ENCODE data around the gene NEUROD6.

NEUROD6 gene

GRCh38 chr7:31340603-31341002 is at the start of gene NEUROD6:
NEUROD6 (minus strand) TSS chr7:31340726; CDS start chr7:31339268, 1,458 bp downstream.
- DNase-seq = peak; percentile 88

DNA sequence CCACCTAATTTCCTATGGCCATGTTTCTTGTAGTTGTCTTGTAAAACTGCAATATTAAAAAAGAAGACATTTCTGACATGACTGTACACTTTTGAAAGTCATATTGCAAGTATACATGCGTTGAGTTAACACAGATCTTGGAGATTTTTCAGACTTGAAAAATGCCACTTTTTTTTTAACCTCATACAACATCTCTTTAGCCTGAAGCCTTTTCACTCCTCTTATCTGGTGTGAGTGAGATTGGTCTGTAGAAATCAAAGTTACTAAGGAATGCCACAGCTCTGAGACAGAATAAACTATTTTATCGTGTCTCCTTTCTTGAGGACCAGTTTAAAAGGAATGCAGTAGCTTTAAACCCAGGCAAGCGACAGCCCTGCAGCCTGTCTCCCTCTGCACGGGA is 43.9 kb upstream of the NEUROD6 start:
- no peak for DNase-seq

DNA sequence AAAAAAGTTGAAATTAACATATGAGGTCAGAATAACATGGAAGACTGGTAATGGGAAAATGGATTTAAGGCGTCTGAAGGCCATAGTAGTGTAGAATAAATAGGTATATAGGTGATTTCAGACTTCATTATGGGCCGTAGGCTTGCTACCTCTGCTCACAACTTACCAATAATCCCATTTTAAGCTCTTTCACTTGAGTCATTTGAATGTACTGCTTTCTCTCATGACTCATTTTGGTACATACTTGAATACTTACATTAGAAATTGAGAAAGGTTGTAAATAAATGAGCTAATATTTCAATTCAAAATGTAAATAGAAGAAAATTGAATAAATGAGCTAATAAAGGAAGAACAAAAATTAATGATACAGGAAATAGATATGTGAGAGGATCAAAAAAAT is 42.2 kb upstream of the NEUROD6 start:
- no peak for DNase-seq

DNA sequence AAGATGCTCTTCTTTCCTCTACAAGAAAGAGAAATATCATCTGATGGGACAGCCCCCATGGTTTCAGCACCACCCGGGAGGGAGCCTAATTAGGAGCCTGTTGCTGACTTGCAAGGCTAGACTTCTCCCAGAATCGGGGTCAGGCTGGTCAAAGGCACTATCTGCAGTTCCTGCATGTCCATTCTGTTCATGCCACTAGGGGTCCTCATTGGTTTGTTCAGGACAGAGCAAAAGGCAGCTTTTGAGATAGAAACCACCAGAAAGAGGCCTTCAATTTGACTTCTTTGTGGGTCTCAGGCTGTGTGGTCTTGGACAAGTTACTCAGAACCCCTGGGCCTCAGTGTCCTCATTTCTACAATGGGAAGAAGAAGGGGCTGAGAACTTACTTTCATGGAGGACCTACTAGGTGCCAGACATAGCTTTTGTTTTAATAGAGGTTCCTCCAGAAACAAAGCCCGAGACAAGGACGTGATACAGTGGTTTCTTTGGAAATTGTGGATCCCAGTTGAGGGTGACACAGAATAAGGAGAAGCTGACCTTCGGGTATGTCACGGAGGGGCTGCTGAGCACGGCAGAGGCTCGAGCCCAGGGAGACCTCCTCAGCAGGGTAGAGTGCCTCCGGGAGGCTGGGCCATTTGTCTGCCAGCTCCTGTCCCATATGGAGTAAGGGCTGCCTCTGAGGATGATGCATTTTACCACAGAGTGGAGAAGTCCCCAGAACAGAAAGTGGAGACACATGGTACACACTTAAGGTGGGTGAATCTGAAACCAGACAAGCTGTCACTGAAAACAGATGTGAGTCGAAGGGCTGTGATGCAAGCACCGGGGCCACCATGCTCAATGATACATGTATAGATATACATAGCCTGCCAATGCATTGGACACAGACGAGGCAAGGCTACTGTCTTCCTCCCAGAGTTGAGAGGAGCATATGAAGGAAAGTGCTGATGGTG is 33.1 kb upstream of the NEUROD6 start:
- peak; percentile 65 for DNase-seq

DNA sequence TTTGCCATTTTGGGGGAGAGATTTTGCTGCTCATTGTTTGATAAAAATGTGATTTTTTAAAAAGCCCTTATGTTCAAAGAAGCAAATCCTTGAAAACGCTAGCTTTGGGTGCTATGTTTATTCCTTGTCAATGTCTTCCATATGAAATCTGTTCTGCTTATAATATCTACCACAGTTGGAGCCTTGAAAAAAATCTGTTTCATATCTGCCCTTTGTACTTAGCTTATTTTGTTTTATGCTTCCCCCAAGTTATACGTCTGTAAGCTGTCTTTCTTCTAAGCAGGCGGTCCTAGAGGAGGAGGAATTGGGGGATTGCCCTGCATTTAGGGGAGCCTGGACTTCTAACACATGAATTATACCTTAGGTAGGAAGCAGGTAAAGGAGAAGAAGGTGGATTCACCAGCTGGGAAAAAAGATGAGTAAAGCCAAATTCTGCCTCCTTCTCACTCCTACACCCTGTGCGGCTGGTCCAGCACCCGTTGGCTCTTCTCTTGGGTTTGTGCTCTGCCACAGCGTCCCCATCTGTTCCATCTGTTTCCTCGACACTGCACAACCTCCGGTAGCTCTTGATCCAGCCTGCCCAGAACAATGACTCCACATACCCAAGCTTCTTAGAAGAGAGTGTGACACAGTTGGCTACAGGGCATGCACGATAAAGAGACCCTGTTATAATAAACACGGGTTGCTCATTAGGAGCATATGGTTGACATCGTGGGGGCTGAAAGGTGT is 31.9 kb upstream of the NEUROD6 start:
- DNase-seq = no peak

GRCh38 chr7:31371621-31372020 is 31.1 kb upstream of the NEUROD6 start:
- no peak for DNase-seq

DNA sequence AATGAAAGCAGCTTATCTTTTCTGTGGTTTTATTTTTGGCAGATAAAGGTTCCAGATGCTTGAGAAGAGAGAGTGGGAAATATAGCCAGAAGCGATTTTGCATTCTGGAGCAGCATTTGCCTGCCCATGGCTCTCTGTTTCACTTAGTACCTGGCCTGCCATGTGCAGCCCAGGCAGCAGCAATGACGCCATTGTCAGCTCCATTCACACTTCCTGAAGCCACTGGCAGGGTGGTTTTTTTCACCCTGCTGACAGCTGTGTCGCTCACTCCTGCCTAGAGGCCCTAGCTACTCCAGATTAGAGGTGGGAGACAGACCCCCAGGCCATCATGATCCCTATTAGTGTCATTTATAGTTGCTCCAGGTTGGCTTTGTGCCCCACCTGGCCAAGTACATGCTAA is 30.1 kb upstream of the NEUROD6 start:
- no peak for DNase-seq

- DNase-seq = no peak
Observed at GRCh38 chr7:31368620-31369019, 28.1 kb upstream of the NEUROD6 start.

DNA sequence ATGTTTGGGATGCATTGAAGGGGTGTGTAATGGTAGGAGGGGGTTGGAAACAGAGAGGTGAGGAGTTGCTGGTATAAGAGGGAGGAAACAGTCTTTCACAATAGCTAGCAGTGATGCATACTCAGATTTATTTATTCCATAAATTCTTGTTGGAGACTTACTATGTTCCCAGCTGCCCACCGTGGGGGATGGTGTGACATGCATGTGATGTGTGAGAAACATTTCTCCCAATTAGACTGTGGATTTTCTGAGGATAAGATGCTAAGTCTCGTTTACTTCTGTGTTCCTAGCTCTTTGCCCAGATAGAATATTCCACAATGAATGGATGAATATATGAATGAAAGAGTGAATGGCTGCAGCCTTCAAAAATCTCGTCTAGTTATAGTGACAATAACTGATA is 23.0 kb upstream of the NEUROD6 start:
- DNase-seq = no peak

DNA sequence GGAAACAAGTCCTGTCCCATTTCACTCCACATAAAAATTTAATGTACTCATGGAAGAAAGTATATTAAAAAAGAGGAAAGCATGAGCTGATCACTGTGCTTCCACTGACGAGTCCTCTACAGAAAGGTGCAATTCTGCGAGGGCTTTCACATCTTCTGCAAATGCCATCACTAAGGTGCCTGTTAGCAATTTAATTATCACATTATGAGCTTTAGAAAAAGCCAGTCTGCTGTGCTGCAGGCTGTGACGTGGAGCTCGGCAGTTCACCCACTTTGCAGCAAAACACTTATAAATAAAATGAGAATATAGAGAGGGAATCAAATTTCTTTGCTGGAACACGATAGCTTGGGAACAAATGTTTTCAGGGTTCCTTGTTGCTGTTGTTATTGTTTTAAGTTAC is 22.5 kb upstream of the NEUROD6 start:
- DNase-seq = no peak

GRCh38 chr7:31362401-31362800 is 21.9 kb upstream of the NEUROD6 start:
- no peak for DNase-seq

GRCh38 chr7:31358467-31358866 is 17.9 kb upstream of the NEUROD6 start:
- DNase-seq = no peak

- DNase-seq = no peak
Observed at GRCh38 chr7:31345421-31345820, 4.9 kb upstream of the NEUROD6 start.

- DNase-seq = no peak
Observed at GRCh38 chr7:31343516-31344305, 3.2 kb upstream of the NEUROD6 start.

- DNase-seq = no peak
Observed at GRCh38 chr7:31341141-31341540, 615 bp upstream of the NEUROD6 start.

DNA sequence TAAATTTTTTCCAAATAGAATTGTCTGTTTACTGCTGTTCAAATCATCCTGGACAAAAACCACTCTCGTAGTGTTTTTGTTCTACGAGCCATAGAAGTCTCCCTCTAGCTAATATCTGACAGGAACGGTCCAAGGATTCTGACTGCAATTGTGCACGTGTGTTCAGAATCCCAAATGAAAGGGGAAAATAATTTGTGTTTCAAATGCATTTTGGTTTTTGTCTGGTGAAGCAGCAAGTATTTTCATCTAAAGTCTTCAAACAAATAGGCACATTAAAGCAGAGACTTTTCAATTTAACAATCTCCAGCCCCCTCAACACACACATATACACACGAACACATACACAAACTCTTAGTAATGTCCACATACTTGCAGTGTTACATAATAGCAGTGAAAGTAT is 475 bp downstream of the NEUROD6 start:
- DNase-seq = no peak

DNA sequence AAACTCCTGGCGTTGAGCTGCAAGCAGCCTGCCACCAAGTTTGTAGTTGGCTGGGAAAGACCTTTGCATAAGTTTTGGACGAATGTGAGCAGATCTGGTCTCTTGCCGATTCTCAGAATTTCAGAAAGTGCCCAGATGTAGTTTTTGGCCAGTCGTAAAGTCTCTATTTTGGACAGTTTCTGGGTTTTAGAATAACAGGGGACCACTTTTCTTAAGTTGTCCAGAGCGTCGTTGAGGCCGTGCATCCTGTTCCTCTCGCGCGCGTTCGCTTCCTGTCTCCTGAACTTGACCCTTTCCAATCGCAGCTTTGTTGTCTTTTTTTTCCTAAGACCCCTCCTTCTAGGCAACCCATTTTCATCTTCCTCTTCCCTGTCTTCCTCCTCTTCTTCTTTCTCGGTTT is 1.8 kb downstream of the NEUROD6 start:
- DNase-seq = no peak

DNA sequence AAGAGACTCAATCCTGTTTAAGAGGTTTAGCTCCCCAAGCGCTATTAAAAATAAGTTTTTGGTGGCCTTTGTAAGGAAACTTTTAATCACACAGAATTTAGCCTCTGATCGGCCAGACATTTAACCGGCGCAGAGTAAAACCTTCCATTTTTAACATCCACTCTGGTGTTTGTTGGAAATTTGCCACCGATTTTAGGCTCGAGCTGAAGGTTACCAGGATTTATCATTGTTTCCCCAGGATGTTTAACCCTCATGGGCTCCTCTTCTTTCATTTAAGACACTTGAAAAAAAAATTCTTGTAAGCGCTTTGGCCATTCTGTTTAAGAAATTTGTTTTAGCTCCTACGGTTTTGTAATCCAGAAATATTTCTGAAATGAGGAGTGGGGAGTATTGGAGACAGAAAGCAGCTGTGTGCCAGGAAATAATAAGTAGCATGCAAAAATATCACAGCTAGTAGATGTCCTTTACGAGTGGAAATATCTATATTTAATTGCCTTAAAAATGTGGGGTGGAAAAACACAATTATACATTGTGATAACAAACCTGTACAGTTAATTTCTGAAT is 3.4 kb downstream of the NEUROD6 start:
- DNase-seq = no peak

DNA sequence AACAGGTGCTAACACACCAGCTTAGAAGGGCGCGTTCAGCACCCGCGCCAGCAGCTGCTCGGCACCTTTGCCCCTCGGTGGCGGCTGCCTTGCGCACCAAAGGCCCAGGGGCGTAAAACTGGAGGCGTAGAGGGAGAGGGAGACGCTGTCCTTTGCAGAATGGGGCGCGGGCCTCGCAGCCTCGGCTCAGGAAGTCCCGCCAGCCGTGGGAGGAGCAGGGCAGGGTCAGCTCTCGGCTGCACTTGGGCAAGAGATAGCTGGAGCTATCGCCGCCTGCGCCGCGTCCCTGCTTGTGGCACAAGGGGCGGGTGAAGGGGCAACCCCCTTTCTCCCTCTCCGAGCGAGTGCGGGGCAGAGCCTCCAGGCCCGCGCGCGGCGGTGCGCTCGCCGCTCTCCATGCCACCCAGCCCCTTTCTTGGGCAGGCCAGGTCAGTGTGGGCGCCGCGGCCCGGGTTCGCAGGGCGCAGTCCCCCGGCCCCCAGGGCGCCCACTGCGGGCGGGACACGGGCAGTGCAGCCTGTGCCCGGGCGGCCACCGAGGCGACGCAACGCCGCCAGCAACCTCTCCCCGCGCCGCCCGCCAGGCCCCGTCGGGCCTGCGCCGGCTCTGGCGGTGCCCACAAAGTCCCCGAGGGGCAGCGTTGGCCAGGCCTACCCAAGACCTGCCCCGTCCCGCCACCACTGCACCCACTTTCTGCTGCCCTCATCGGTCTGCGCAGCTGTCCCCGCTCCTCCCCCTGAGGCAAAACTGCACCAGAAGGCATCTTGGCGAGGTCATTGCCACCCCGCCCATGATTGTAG is 4.1 kb downstream of the NEUROD6 start:
- DNase-seq = peak; percentile 9

DNA sequence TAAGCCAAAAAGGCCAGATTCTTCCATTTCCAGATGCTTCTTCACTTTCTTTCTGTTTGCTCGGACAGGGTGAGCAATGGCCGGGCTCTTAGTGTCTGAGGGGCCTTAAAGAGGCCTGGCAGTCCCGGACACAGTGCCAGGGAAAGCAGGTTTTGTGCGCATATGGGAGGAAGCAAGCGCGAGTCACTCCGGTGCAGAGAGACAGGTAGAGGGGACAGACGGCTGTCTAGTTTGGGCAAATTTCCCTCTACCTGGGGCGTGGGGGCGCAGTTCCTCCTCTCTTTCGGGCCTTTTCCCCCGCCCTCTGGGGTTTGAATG is 4.7 kb downstream of the NEUROD6 start:
- no peak for DNase-seq

DNA sequence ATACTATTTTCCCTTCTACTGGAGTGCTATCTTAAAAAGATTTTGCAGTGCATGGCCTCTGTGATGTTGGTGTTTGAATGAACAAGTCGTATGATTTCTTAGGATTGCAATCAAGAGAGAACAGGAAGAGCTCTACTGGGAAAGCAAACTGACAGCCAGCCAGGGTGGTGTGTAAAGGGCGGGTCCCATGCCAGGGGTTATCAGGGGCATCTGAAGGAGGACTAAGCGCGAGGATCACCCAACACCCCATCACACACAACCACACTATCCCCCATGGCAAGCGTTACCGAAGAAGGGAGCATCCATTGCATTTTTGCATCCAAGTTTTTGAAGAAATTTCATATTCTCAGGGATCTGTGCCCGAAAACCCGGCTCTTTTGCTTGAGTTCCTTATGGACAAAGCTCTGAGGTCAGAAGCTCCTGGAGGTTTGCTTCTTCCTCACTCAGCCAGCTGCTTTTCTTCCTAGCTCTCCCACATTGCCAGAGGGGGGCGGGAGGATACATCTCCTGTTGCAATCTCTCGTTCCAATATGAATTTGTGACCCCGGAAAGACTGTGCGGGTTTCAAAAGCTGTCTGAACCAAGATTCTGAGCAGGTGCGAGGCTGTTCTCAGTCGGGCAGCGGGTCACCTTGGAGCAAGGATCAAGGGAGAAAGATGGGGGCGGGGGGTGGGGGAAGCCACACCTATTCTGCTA is 5.2 kb downstream of the NEUROD6 start:
- DNase-seq = no peak

DNA sequence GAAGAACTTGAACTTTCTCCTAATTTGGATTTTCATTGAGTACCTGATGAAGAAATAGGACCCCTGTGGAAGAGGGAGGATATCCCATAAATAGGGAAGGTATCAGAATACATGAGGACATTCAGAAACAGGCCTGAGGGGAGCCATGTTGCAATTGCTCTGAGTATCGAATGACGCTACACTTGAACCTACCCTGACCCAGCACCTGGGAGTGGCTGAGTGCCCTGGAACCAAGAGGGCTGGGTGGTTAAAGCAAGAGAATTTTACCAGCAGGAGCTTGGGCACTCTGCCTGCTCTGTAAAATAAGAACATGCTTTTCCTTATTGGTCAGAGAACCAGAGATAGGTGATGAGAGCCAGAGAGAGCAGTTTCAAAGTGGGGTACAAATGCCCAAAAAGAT is 7.2 kb downstream of the NEUROD6 start:
- DNase-seq = no peak

All from NCI-H524 treated with DMSO at 0.1 percent for 48 hours (cell line).